Breast epithelium (tissue), 3 donors: Measurements from ENCODE around the gene CNN2.

ENCODE experiments used
- CTCF ChIP-seq, 3 donors: fragments of 450-650 bp; IDR thresholded peaks; one replicate each; pipeline ENCODE4 v1.5.1; 2016 to 2017; ENCODE audit warnings: antibody characterized with exemption in 3 of 3, mild to moderate bottlenecking in 3 of 3, moderate library complexity in 3 of 3
- POLR2A ChIP-seq: fragments of 450-650 bp; IDR thresholded peaks from one replicate; pipeline ENCODE4 v1.6.1; 2016; ENCODE audit warnings: antibody characterized with exemption, mild to moderate bottlenecking, moderate library complexity
- POLR2AphosphoS5 ChIP-seq, 3 donors: sonication (generic); formaldehyde crosslinking; IDR thresholded peaks; one replicate each; pipeline ENCODE4 v1.6.1; 2017; ENCODE audit warnings: antibody characterized with exemption in 3 of 3

GRCh38 chr19:980133-980998 is 46.0 kb upstream of the CNN2 start:
- TF ChIP-seq CTCF (IDR thresholded peaks at IDR 0.05) (no peak), POLR2A (no peak), POLR2AphosphoS5 (IDR thresholded peaks at IDR 0.05) (no peak)
